ENCODE data around the gene ACTL10. TPM values are rescaled to one million over a fixed set of nuclear protein-coding genes. Genes with fewer than 3 reads are reported as not detected.

The ACTL10 gene
- total and polyA plus RNA-seq, 2 of the 4 experiments (the other 2 are of a cell fraction), result 0.18 to 0.43 TPM

- ChIA-PET POLR2A (ENCODE audit: unreplicated experiment) (no interaction called here), CTCF (no interaction called here)
- in situ Hi-C loops (cut with MboI; ENCODE audit: low sequenced_read_pairs), result no loop called here
Measured at GRCh38 chr20:33655164-33655563, 11.6 kb upstream of the ACTL10 start.

More at GRCh38 chr20:33655164-33655563, 11.6 kb upstream of the ACTL10 start:
- TF ChIP-seq POLR2A (IDR thresholded peaks at IDR 0.05; ENCODE audit: low read depth, low read length), result no peak
- no peak for TF ChIP-seq CHD1 (IDR thresholded peaks at IDR 0.05; ENCODE audit: low read depth, low read length)
- TF ChIP-seq FOS (IDR thresholded peaks at IDR 0.05; ENCODE audit: low read depth, low read length), result no peak
- no peak for TF ChIP-seq RFX5 (IDR thresholded peaks at IDR 0.05; ENCODE audit: low read depth, low read length)
- TF ChIP-seq MXI1 (IDR thresholded peaks at IDR 0.05; ENCODE audit: borderline replicate concordance, low read depth, low read length), result no peak
- no peak for TF ChIP-seq CTCF (conservative IDR thresholded peaks at IDR 0.05; ENCODE audit: low read depth, low read length)
- no peak for TF ChIP-seq RAD21 (IDR thresholded peaks at IDR 0.05; ENCODE audit: low read length)
- no peak for TF ChIP-seq RCOR1 (IDR thresholded peaks at IDR 0.05; ENCODE audit: insufficient replicate concordance, low read length)
- no peak for TF ChIP-seq CEBPB (IDR thresholded peaks at IDR 0.05; ENCODE audit: low read depth, low read length)
- no peak for TF ChIP-seq SMC3 (IDR thresholded peaks at IDR 0.05; ENCODE audit: low read depth, low read length)
- TF ChIP-seq ELK1 (IDR thresholded peaks at IDR 0.05; ENCODE audit: borderline replicate concordance, low read depth, low read length), result no peak
- no peak for TF ChIP-seq NFE2L2 (IDR thresholded peaks at IDR 0.05; ENCODE audit: low read depth, low read length)
- H3K79me1 ChIP-seq (ENCODE audit: low read depth in 1 of 2, low read length in 2 of 2), result no peaks in the 10 kb centered on the region
- H3K36me3 ChIP-seq (ENCODE audit: control insufficient read depth, insufficient read depth, low read length), result peaks cover 19% of the 10 kb centered on the region; the same call in 1 of the 2 replicates
- H2BK5ac ChIP-seq (ENCODE audit: low read depth, low read length, poor library complexity, severe bottlenecking), result no peak overlapping the region
- H2BK120ac ChIP-seq (ENCODE audit: low read depth, low read length), result no peak overlapping the region
- H3K18ac ChIP-seq (ENCODE audit: low read depth, low read length), result no peak overlapping the region
- no peaks in the 10 kb centered on the region; the same call in 1 of the 2 replicates for H3K4me1 ChIP-seq (ENCODE audit: control insufficient read depth, insufficient read depth, low read length)
- no peak overlapping the region for H2BK20ac ChIP-seq (ENCODE audit: low read depth, low read length)
- WGBS, 2 experiments (ENCODE audit: extremely low coverage in 2 of 2, insufficient read length in 1 of 2), result 80% methylated on average over 1 of the region's 4 CpGs; no CpG with 5 or more reads in 1 of the 2 experiments
- H3K4me3 ChIP-seq (ENCODE audit: insufficient read depth, low read depth, low read length), result no peak overlapping the region
- no peak overlapping the region for H2AFZ ChIP-seq (replicated peaks; ENCODE audit: low read length, poor library complexity)
- H3K56ac ChIP-seq (ENCODE audit: extremely low read depth, insufficient read depth, low read length), result no peak overlapping the region
- H4K8ac ChIP-seq (ENCODE audit: low read depth in 2 of 2, low read length in 2 of 2), result no peak overlapping the region
- H2AK9ac ChIP-seq (replicated peaks; ENCODE audit: low read depth, low read length, poor library complexity), result no peak overlapping the region
- no peaks in the 10 kb centered on the region for H3K9me1 ChIP-seq (ENCODE audit: insufficient read depth, low read length)
- ATAC-seq (ENCODE audit: low read depth) (no peak), DNase-seq (no peak)
- H3K9ac ChIP-seq (ENCODE audit: low read depth, low read length), result no peak overlapping the region
- H2AK5ac ChIP-seq (ENCODE audit: low read depth, low read length), result no peak overlapping the region
- no peaks in the 10 kb centered on the region for H4K20me1 ChIP-seq (ENCODE audit: insufficient read depth, low read length)
- no TSS peak for BruUV-seq (replicated peaks)
- H3K23ac ChIP-seq (ENCODE audit: low read depth, low read length), result no peak overlapping the region
- no peak overlapping the region for H3K14ac ChIP-seq (replicated peaks; ENCODE audit: low read depth, low read length)
- intact Hi-C loops (cut with micrococcal nuclease) (no loop called here), dilution Hi-C loops (cut with HindIII; ENCODE audit: low sequenced_read_pairs, unreplicated experiment) (no loop called here)
- no peak overlapping the region for H4K91ac ChIP-seq (ENCODE audit: insufficient read depth, low read depth, low read length)
- H3K4me2 ChIP-seq (ENCODE audit: low read depth, low read length), result no peak overlapping the region
- H3K9me3 ChIP-seq (ENCODE audit: control insufficient read depth, insufficient read depth, low read length), result no peaks in the 10 kb centered on the region
- no peak overlapping the region for H3K27ac ChIP-seq (ENCODE audit: insufficient read depth, low read length)
- no peak overlapping the region for H4K5ac ChIP-seq (ENCODE audit: low read depth, low read length)
- no peaks in the 10 kb centered on the region for H3K27me3 ChIP-seq (ENCODE audit: control insufficient read depth, insufficient read depth, low read length)
- no peak overlapping the region for H2BK15ac ChIP-seq (ENCODE audit: low read depth, low read length)
- no peak overlapping the region for H3K4ac ChIP-seq (ENCODE audit: low read depth, low read length)
